B cell (primary cell): ENCODE data around the gene BBS7. TPM values are rescaled to one million over a fixed set of nuclear protein-coding genes. Genes with fewer than 3 reads are reported as not detected.
A peak's percentile ranks its signal among the peaks of the same experiment; 100 is the strongest.

Experiments
- ATAC-seq: fragments of 200-7000 bp; cut with Tn5 transposase; one replicate; pipeline ENCODE4 v1.10.0; 2021; ENCODE audit warnings: low read depth, mild to moderate bottlenecking, moderate number of reproducible peaks, moderate library complexity
- CTCF ChIA-PET: fragments of 350-600 bp; sonication (Branson Sonifier 250); formaldehyde crosslinking; loops from one replicate; lab custom pipeline; 2021; ENCODE audit warnings: antibody characterized with exemption, inconsistent platforms; lab: Charles Lee
- POLR2A ChIA-PET: fragments of 350-600 bp; sonication (Branson Sonifier 250); formaldehyde crosslinking; loops from one replicate; lab custom pipeline; 2021; ENCODE audit warnings: antibody characterized with exemption; lab: Charles Lee
- DNase-seq: peaks from one replicate; pipeline ENCODE4 v3.0.0; 2013
- H2AFZ ChIP-seq: 2 replicates; pipeline ENCODE4 v1.6.1; 2012; ENCODE audit warnings: mild to moderate bottlenecking, low read depth, low read length; ENCODE audit not compliant: insufficient read depth, poor library complexity, severe bottlenecking
- H3K27ac ChIP-seq, 2 donors: 1 replicate in 1 of 2; 2 replicates in 1 of 2; pipeline ENCODE4 v1.5.1; 2012 to 2013; ENCODE audit warnings: low read length in 2 of 2, mild to moderate bottlenecking in 2 of 2, moderate library complexity in 1 of 2
- H3K27me3 ChIP-seq, 4 experiments: fragments of 200-600 bp in 1 of 4; sonication (generic) in 1 of 4; replicated peaks in 1 of 4; 1 replicate in 2 of 4; 2 replicates in 2 of 4; pipeline versions ENCODE4 v1.6.1 to v1.7.0; 2013 to 2016; ENCODE audit warnings: low read length in 3 of 4, mild to moderate bottlenecking in 2 of 4, mixed read lengths in 1 of 4, moderate library complexity in 1 of 4; ENCODE audit not compliant: insufficient read depth in 4 of 4, control insufficient read depth in 3 of 4; ENCODE audit errors: control extremely low read depth in 1 of 4
- H3K36me3 ChIP-seq, 2 experiments: replicated peaks in 1 of 2; 1 replicate in 1 of 2; 2 replicates in 1 of 2; pipeline versions ENCODE4 v1.6.1 to v1.7.1; 2013; ENCODE audit warnings: low read length in 1 of 2; ENCODE audit not compliant: insufficient read depth in 2 of 2, control insufficient read depth in 1 of 2; ENCODE audit errors: control extremely low read depth in 1 of 2, extremely low read depth in 1 of 2
- H3K4me1 ChIP-seq, 2 donors: fragments of 200-600 bp in 1 of 2; sonication (generic) in 1 of 2; 1 replicate in 1 of 2; 2 replicates in 1 of 2; pipeline versions ENCODE4 v1.5.1 to v1.6.1; 2013 to 2017; ENCODE audit warnings: low read length in 2 of 2; ENCODE audit not compliant: control insufficient read depth in 2 of 2, insufficient read depth in 2 of 2
- H3K4me2 ChIP-seq: replicated peaks from 2 replicates; pipeline ENCODE3; 2012; ENCODE audit warnings: mild to moderate bottlenecking, low read depth, low read length; ENCODE audit not compliant: poor library complexity, severe bottlenecking
- H3K4me3 ChIP-seq, 5 experiments: fragments of 200-600 bp in 1 of 5; sonication (generic) in 1 of 5; 1 replicate in 3 of 5; 2 replicates in 2 of 5; pipeline versions ENCODE4 v1.5.1 to v1.7.0; 2011 to 2016; ENCODE audit warnings: low read length in 4 of 5, mild to moderate bottlenecking in 4 of 5, low read depth in 2 of 5, control low read depth in 1 of 5, moderate library complexity in 1 of 5; ENCODE audit not compliant: insufficient read depth in 1 of 5; ENCODE audit errors: control extremely low read depth in 1 of 5, extremely low read depth in 1 of 5
- H3K79me2 ChIP-seq: fragments of 200-600 bp; sonication (generic); one replicate; pipeline ENCODE4 v1.6.0; 2016; ENCODE audit warnings: low read length; ENCODE audit not compliant: control insufficient read depth, insufficient read depth
- H3K9ac ChIP-seq: fragments of 200-600 bp; sonication (generic); 2 replicates; pipeline ENCODE4 v1.6.1; 2017; ENCODE audit warnings: mild to moderate bottlenecking, low read length, moderate library complexity
- H3K9me3 ChIP-seq, 3 donors: one replicate each; pipeline versions ENCODE4 v1.6.1 to v1.7.1; 2013; ENCODE audit warnings: low read length in 2 of 3; ENCODE audit not compliant: control insufficient read depth in 2 of 3, insufficient read depth in 1 of 3; ENCODE audit errors: control extremely low read depth in 1 of 3
- H4K20me1 ChIP-seq: 2 replicates; pipeline ENCODE4 v1.6.0; 2012; ENCODE audit warnings: mild to moderate bottlenecking, low read length; ENCODE audit not compliant: insufficient read depth, control insufficient read depth, poor library complexity, severe bottlenecking
- H3K27ac Mint-ChIP-seq: one replicate; pipeline ENCODE4 v1.8.0; 2021; ENCODE audit warnings: mixed read lengths
- H3K27me3 Mint-ChIP-seq: one replicate; pipeline ENCODE4 v1.8.0; 2021; ENCODE audit warnings: mixed read lengths
- H3K4me1 Mint-ChIP-seq: one replicate; pipeline ENCODE4 v1.8.0; 2021; ENCODE audit warnings: mixed read lengths
- H3K4me3 Mint-ChIP-seq: one replicate; pipeline ENCODE4 v1.8.0; 2021; ENCODE audit warnings: mixed read lengths
- H3K9me3 Mint-ChIP-seq: one replicate; pipeline ENCODE4 v1.8.0; 2022; ENCODE audit warnings: mixed read lengths; ENCODE audit not compliant: insufficient read depth
- EZH2 ChIP-seq: IDR thresholded peaks from 2 replicates; pipeline ENCODE4 v1.6.1; 2012; ENCODE audit warnings: borderline replicate concordance, low read depth, mild to moderate bottlenecking, moderate library complexity, low read length; ENCODE audit not compliant: insufficient read depth, poor library complexity, severe bottlenecking
- WGBS: methylation state at CpG from one replicate; pipeline ENCODE4 v1.1.5; 2013; ENCODE audit warnings: missing lambda C conversion rate; ENCODE audit not compliant: insufficient coverage; 5-methylcytosine and 5-hydroxymethylcytosine counted together
- intact Hi-C: fragments of 100-400 bp; cut with micrococcal nuclease; formaldehyde crosslinking; loops from one replicate; pipeline ENCODE4 v1.10.0; 2022
- polyA plus RNA-seq: library from polyadenylated mRNA; depleted of rRNA; stranded (reverse); fragments of >200 nt; gene quantifications from 2 replicates; pipeline ENCODE4 v1.2.3, GENCODE V29; 2012
- total RNA-seq, 2 donors: library from RNA; stranded (reverse); fragments of 120-200 nt in 1 of 2; gene quantifications; 1 replicate in 1 of 2; 2 replicates in 1 of 2; pipeline versions ENCODE4 v1.2.3 to v1.2.4, GENCODE V29; 2013 to 2022
- TF ChIP-seq, protein P1 (sequence below): fragments of 200-600 bp; IDR thresholded peaks from one replicate; pipeline ENCODE4 v1.8.0; 2022; ENCODE audit warnings: antibody characterized with exemption, mild to moderate bottlenecking

Gene BBS7
- total and polyA plus RNA-seq, 2 donors (not counting 1 experiment from before 2014, with no cell fraction given) = 4.3 to 9.1 TPM

DNA sequence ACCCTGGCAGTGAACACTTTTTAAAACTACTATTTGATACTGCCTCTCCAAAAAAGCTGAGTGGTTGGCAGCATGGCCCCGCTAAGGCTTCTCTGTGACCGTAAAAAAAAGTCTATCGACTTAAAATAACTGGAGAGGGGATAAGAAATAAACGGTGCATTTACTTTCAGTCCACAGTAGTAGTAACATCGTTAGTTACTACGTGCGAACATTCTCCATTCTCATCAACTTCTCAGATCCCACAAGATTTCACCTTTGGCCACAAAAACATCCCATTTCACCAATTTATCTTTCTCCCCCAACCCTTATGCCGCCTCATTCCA is 69.7 kb downstream of the BBS7 start:
- Histone ChIP-seq H3K4me2 (peak overlapping the region; percentile 81), H3K9ac (peak overlapping the region; percentile 97), H3K9me3 (no peaks in the 10 kb centered on the region), H3K36me3 (peaks cover 1 to 24% of the 10 kb centered on the region in 2 experiments), H3K4me3 (peak overlapping the region; percentile 64 to 99 (median 93)), H3K27ac (peak overlapping the region; percentile 88 to 97), H4K20me1 (no peaks in the 10 kb centered on the region), H2AFZ (peak overlapping the region; percentile 96), H3K4me1 (peaks cover 8 to 15% of the 10 kb centered on the region in 2 donors), H3K79me2 (peaks cover 14% of the 10 kb centered on the region), H3K27me3 (no peaks in the 10 kb centered on the region)
- H3K4me3 Mint-ChIP-seq = peak overlapping the region; percentile 96
- intact Hi-C loops = loop anchor here (1.0 to 5.0 kb wide), 3 partner anchors 103 to 932 kb away; partner anchors contain the start of genes BBS12 and BLTP1
- 60% methylated on average over 2 of the region's 8 CpGs for WGBS
- ATAC-seq (peak; percentile 46), DNase-seq (no peak)
- no peak for TF ChIP-seq EZH2
- TF ChIP-seq, protein P1, sequence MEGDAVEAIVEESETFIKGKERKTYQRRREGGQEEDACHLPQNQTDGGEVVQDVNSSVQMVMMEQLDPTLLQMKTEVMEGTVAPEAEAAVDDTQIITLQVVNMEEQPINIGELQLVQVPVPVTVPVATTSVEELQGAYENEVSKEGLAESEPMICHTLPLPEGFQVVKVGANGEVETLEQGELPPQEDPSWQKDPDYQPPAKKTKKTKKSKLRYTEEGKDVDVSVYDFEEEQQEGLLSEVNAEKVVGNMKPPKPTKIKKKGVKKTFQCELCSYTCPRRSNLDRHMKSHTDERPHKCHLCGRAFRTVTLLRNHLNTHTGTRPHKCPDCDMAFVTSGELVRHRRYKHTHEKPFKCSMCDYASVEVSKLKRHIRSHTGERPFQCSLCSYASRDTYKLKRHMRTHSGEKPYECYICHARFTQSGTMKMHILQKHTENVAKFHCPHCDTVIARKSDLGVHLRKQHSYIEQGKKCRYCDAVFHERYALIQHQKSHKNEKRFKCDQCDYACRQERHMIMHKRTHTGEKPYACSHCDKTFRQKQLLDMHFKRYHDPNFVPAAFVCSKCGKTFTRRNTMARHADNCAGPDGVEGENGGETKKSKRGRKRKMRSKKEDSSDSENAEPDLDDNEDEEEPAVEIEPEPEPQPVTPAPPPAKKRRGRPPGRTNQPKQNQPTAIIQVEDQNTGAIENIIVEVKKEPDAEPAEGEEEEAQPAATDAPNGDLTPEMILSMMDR = no peak
- peak overlapping the region; percentile 98 for H3K27ac Mint-ChIP-seq
- peaks cover 39% of the 10 kb centered on the region for H3K4me1 Mint-ChIP-seq
- ChIA-PET CTCF (no interaction called here), POLR2A (interaction anchor here (1.3 kb wide), 1 partner anchor 24 kb away, joined by 7 read pairs; the partner anchor contains the start of gene CCNA2)
- no peaks in the 10 kb centered on the region for H3K27me3 Mint-ChIP-seq
- H3K9me3 Mint-ChIP-seq = no peaks in the 10 kb centered on the region

DNA sequence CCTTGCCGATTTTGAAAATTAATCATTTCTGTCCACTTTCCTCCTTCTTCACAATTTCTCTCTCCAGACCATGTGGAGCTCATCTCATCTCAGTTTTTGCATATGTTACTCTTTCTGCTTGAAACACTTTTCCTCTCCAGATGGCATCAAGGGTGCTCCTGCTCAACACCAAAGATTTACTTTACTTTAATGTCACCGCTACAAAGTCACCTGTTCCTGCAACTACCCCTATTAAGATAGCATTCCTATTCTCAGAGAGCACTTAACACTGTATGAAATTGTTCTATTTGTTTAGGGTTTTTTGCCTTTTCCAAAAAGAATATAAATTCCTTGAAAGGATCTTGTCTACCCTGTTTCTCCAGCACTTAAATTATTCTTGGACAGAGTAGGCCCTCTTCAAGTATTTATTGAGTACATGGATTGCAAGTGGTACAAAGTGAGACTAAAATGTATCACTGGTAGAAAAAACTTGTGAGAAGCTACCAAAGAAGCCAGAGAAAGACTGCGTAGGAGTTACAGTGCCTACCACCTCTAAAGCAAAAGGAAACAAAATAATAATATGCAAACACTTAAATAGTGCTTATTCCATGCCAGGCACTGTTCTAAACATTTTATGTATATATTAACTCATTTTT is 70.3 kb downstream of the BBS7 start:
- no peak for TF ChIP-seq EZH2
- TF ChIP-seq, protein P1 = no peak
- Histone ChIP-seq H3K79me2 (peaks cover 12% of the 10 kb centered on the region), H4K20me1 (no peaks in the 10 kb centered on the region), H2AFZ (peak overlapping the region; percentile 96), H3K9ac (no peak overlapping the region), H3K27me3 (no peaks in the 10 kb centered on the region), H3K36me3 (peaks cover 1 to 20% of the 10 kb centered on the region in 2 experiments), H3K4me1 (peaks cover 8 to 15% of the 10 kb centered on the region in 2 donors), H3K4me3 (no peak overlapping the region), H3K4me2 (peak overlapping the region; percentile 81), H3K27ac (peak overlapping the region; percentile 88 to 97), H3K9me3 (no peaks in the 10 kb centered on the region)
- Mint-ChIP-seq H3K4me1 (peaks cover 39% of the 10 kb centered on the region), H3K9me3 (no peaks in the 10 kb centered on the region), H3K27me3 (no peaks in the 10 kb centered on the region), H3K4me3 (peak overlapping the region; percentile 96), H3K27ac (peak overlapping the region; percentile 98)
- ChIA-PET POLR2A (no interaction called here), CTCF (no interaction called here)
- ATAC-seq = no peak
- intact Hi-C loops = loop anchor here (1.0 to 5.0 kb wide), 3 partner anchors 103 to 932 kb away; partner anchors contain the start of genes BBS12 and BLTP1
- WGBS = no CpG with 5 or more reads among the region's 3 CpGs
- no peak for DNase-seq
